HEK293 (cell line): Measurements from ENCODE around the gene WDR74.

ENCODE experiments used
- BCL11B ChIP-seq: fragments of 450-650 bp; formaldehyde crosslinking; IDR thresholded peaks from 2 replicates; pipeline ENCODE4 v1.5.1; 2016; ENCODE audit warnings: low read depth, missing biosample characterization, missing genetic modification characterization
- FEZF1 ChIP-seq: fragments of 450-650 bp; formaldehyde crosslinking; IDR thresholded peaks from 2 replicates; pipeline ENCODE4 v1.5.1; 2016; ENCODE audit warnings: missing biosample characterization, missing genetic modification characterization
- KLF10 ChIP-seq: fragments of 450-650 bp; IDR thresholded peaks from 2 replicates; pipeline ENCODE4 v1.5.1; 2018; ENCODE audit warnings: missing biosample characterization, mild to moderate bottlenecking, missing genetic modification characterization
- KLF9 ChIP-seq: fragments of 450-650 bp; formaldehyde crosslinking; IDR thresholded peaks from 2 replicates; pipeline ENCODE4 v1.5.1; 2016; ENCODE audit warnings: missing biosample characterization, missing genetic modification characterization, low read depth
- MZF1 ChIP-seq: fragments of 450-650 bp; formaldehyde crosslinking; IDR thresholded peaks from 2 replicates; pipeline ENCODE4 v1.5.1; 2017; ENCODE audit warnings: missing biosample characterization, missing genetic modification characterization, borderline replicate concordance
- SP3 ChIP-seq: fragments of 450-650 bp; formaldehyde crosslinking; IDR thresholded peaks from 2 replicates; pipeline ENCODE4 v1.5.1; 2016; ENCODE audit warnings: missing biosample characterization, missing genetic modification characterization
- WT1 ChIP-seq: fragments of 450-650 bp; formaldehyde crosslinking; IDR thresholded peaks from 2 replicates; pipeline ENCODE4 v1.5.1; 2016; ENCODE audit warnings: missing biosample characterization, missing genetic modification characterization
- ZBTB20 ChIP-seq: fragments of 450-650 bp; formaldehyde crosslinking; IDR thresholded peaks from 2 replicates; pipeline ENCODE4 v1.5.1; 2016; ENCODE audit warnings: missing biosample characterization, missing genetic modification characterization
- ZFHX2 ChIP-seq: fragments of 450-650 bp; formaldehyde crosslinking; conservative IDR thresholded peaks from 2 replicates; pipeline ENCODE4 v1.5.1; 2016; ENCODE audit warnings: missing biosample characterization, missing genetic modification characterization
- ZFP3 ChIP-seq: fragments of 450-650 bp; formaldehyde crosslinking; IDR thresholded peaks from 2 replicates; pipeline ENCODE4 v1.5.1; 2016; ENCODE audit warnings: low read depth, missing biosample characterization, missing genetic modification characterization
- ZFP37 ChIP-seq: fragments of 450-650 bp; formaldehyde crosslinking; IDR thresholded peaks from 2 replicates; pipeline ENCODE4 v1.5.1; 2016; ENCODE audit warnings: missing biosample characterization, missing genetic modification characterization
- ZNF112 ChIP-seq: fragments of 450-650 bp; formaldehyde crosslinking; IDR thresholded peaks from 2 replicates; pipeline ENCODE4 v1.5.0; 2017; ENCODE audit warnings: missing biosample characterization, missing genetic modification characterization
- ZNF121 ChIP-seq: fragments of 450-650 bp; formaldehyde crosslinking; IDR thresholded peaks from 2 replicates; pipeline ENCODE4 v1.5.1; 2016; ENCODE audit warnings: missing biosample characterization, missing genetic modification characterization
- ZNF214 ChIP-seq: fragments of 450-650 bp; formaldehyde crosslinking; IDR thresholded peaks from 2 replicates; pipeline ENCODE4 v1.5.1; 2017; ENCODE audit warnings: missing biosample characterization, mild to moderate bottlenecking, missing genetic modification characterization, borderline replicate concordance
- ZNF354C ChIP-seq: fragments of 450-650 bp; formaldehyde crosslinking; IDR thresholded peaks from 2 replicates; pipeline ENCODE4 v1.5.1; 2016; ENCODE audit warnings: missing biosample characterization, missing genetic modification characterization, low read depth, borderline replicate concordance
- ZNF391 ChIP-seq: fragments of 450-650 bp; formaldehyde crosslinking; IDR thresholded peaks from 2 replicates; pipeline ENCODE4 v1.5.1; 2016; ENCODE audit warnings: low read depth, missing biosample characterization, missing genetic modification characterization, borderline replicate concordance
- ZNF426 ChIP-seq: fragments of 450-650 bp; formaldehyde crosslinking; IDR thresholded peaks from 2 replicates; pipeline ENCODE4 v1.5.1; 2017; ENCODE audit warnings: missing biosample characterization, missing genetic modification characterization, mild to moderate bottlenecking, inconsistent platforms, moderate library complexity
- ZNF433 ChIP-seq: fragments of 450-650 bp; formaldehyde crosslinking; IDR thresholded peaks from 2 replicates; pipeline ENCODE4 v1.5.1; 2016; ENCODE audit warnings: missing biosample characterization, missing genetic modification characterization, low read depth
- ZNF449 ChIP-seq: fragments of 450-650 bp; formaldehyde crosslinking; IDR thresholded peaks from 2 replicates; pipeline ENCODE4 v1.5.1; 2017; ENCODE audit warnings: missing biosample characterization, mild to moderate bottlenecking, missing genetic modification characterization, moderate library complexity
- ZNF501 ChIP-seq: fragments of 450-650 bp; formaldehyde crosslinking; IDR thresholded peaks from 2 replicates; pipeline ENCODE4 v1.5.1; 2016; ENCODE audit warnings: missing biosample characterization, missing genetic modification characterization
- ZNF514 ChIP-seq: fragments of 450-650 bp; formaldehyde crosslinking; IDR thresholded peaks from 2 replicates; pipeline ENCODE4 v1.5.1; 2016; ENCODE audit warnings: missing biosample characterization, missing genetic modification characterization
- ZNF624 ChIP-seq: fragments of 450-650 bp; formaldehyde crosslinking; IDR thresholded peaks from 2 replicates; pipeline ENCODE4 v1.5.1; 2017; ENCODE audit warnings: missing biosample characterization, missing genetic modification characterization
- ZNF629 ChIP-seq: fragments of 450-650 bp; formaldehyde crosslinking; IDR thresholded peaks from 2 replicates; pipeline ENCODE4 v1.5.1; 2017; ENCODE audit warnings: missing biosample characterization, missing genetic modification characterization
- ZNF701 ChIP-seq: fragments of 450-650 bp; formaldehyde crosslinking; IDR thresholded peaks from 2 replicates; pipeline ENCODE4 v1.5.1; 2016; ENCODE audit warnings: missing biosample characterization, missing genetic modification characterization
- ZSCAN18 ChIP-seq: fragments of 450-650 bp; formaldehyde crosslinking; IDR thresholded peaks from 2 replicates; pipeline ENCODE4 v1.5.1; 2016; ENCODE audit warnings: missing biosample characterization, missing genetic modification characterization
- TF ChIP-seq, protein P1 (sequence below): fragments of 450-650 bp; formaldehyde crosslinking; IDR thresholded peaks from 2 replicates; pipeline ENCODE4 v1.5.1; 2016; ENCODE audit warnings: missing biosample characterization, missing genetic modification characterization
- TF ChIP-seq, protein P2 (sequence below): fragments of 450-650 bp; formaldehyde crosslinking; IDR thresholded peaks from 2 replicates; pipeline ENCODE4 v1.5.1; 2016; ENCODE audit warnings: missing biosample characterization, missing genetic modification characterization
- TF ChIP-seq, protein P3 (sequence below): fragments of 450-650 bp; formaldehyde crosslinking; conservative IDR thresholded peaks from 2 replicates; pipeline ENCODE4 v1.5.1; 2016; ENCODE audit warnings: low read depth, missing biosample characterization, missing genetic modification characterization
- TF ChIP-seq, protein P4 (sequence below): fragments of 450-650 bp; formaldehyde crosslinking; IDR thresholded peaks from 2 replicates; pipeline ENCODE4 v1.5.1; 2016; ENCODE audit warnings: missing biosample characterization, missing genetic modification characterization

Gene WDR74

GRCh38 chr11:62787005-62787759 lies 52.2 kb downstream of the WDR74 start, which contains the start of gene TMEM179B (continued):
- TF ChIP-seq ZNF449: peak; percentile 32; the same call in 1 of the 2 replicates
- TF ChIP-seq, protein P1, sequence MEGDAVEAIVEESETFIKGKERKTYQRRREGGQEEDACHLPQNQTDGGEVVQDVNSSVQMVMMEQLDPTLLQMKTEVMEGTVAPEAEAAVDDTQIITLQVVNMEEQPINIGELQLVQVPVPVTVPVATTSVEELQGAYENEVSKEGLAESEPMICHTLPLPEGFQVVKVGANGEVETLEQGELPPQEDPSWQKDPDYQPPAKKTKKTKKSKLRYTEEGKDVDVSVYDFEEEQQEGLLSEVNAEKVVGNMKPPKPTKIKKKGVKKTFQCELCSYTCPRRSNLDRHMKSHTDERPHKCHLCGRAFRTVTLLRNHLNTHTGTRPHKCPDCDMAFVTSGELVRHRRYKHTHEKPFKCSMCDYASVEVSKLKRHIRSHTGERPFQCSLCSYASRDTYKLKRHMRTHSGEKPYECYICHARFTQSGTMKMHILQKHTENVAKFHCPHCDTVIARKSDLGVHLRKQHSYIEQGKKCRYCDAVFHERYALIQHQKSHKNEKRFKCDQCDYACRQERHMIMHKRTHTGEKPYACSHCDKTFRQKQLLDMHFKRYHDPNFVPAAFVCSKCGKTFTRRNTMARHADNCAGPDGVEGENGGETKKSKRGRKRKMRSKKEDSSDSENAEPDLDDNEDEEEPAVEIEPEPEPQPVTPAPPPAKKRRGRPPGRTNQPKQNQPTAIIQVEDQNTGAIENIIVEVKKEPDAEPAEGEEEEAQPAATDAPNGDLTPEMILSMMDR (tag by site-specific recombination): peak; percentile 97
- no peak for TF ChIP-seq ZFP3
- no peak for TF ChIP-seq ZNF354C (tag by site-specific recombination)
- TF ChIP-seq ZNF514 (tag by site-specific recombination): no peak
- TF ChIP-seq ZNF214 (tag by site-specific recombination): no peak
- TF ChIP-seq ZNF426: no peak
- TF ChIP-seq ZNF701 (tag by site-specific recombination): no peak
- no peak for TF ChIP-seq MZF1 (tag by site-specific recombination)
- TF ChIP-seq FEZF1: no peak
- TF ChIP-seq, protein P2, sequence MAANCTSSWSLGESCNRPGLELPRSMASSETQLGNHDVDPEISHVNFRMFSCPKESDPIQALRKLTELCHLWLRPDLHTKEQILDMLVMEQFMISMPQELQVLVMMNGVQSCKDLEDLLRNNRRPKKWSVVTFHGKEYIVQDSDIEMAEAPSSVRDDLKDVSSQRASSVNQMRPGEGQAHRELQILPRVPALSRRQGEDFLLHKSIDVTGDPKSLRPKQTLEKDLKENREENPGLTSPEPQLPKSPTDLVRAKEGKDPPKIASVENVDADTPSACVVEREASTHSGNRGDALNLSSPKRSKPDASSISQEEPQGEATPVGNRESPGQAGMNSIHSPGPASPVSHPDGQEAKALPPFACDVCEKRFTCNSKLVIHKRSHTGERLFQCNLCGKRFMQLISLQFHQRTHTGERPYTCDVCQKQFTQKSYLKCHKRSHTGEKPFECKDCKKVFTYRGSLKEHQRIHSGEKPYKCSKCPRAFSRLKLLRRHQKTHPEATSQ: peak; percentile 56; the same call in 1 of the 2 replicates
- TF ChIP-seq, protein P3, sequence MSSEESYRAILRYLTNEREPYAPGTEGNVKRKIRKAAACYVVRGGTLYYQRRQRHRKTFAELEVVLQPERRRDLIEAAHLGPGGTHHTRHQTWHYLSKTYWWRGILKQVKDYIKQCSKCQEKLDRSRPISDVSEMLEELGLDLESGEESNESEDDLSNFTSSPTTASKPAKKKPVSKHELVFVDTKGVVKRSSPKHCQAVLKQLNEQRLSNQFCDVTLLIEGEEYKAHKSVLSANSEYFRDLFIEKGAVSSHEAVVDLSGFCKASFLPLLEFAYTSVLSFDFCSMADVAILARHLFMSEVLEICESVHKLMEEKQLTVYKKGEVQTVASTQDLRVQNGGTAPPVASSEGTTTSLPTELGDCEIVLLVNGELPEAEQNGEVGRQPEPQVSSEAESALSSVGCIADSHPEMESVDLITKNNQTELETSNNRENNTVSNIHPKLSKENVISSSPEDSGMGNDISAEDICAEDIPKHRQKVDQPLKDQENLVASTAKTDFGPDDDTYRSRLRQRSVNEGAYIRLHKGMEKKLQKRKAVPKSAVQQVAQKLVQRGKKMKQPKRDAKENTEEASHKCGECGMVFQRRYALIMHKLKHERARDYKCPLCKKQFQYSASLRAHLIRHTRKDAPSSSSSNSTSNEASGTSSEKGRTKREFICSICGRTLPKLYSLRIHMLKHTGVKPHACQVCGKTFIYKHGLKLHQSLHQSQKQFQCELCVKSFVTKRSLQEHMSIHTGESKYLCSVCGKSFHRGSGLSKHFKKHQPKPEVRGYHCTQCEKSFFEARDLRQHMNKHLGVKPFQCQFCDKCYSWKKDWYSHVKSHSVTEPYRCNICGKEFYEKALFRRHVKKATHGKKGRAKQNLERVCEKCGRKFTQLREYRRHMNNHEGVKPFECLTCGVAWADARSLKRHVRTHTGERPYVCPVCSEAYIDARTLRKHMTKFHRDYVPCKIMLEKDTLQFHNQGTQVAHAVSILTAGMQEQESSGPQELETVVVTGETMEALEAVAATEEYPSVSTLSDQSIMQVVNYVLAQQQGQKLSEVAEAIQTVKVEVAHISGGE (tag by site-specific recombination): peak; percentile 85
- TF ChIP-seq WT1 (tag by site-specific recombination): no peak
- no peak for TF ChIP-seq ZSCAN18 (tag by site-specific recombination)
- no peak for TF ChIP-seq ZNF112
- peak; percentile 88 for TF ChIP-seq ZFP37 (tag by site-specific recombination)
- TF ChIP-seq SP3: peak; percentile 89
- peak; percentile 43 for TF ChIP-seq KLF9 (tag by site-specific recombination)
- TF ChIP-seq ZNF501: peak; percentile 96
- peak; percentile 42; the same call in 1 of the 2 replicates for TF ChIP-seq BCL11B (tag by site-specific recombination)
- TF ChIP-seq ZNF433 (tag by site-specific recombination): no peak
- TF ChIP-seq ZBTB20 (tag by site-specific recombination): peak; percentile 66
- TF ChIP-seq, protein P4, sequence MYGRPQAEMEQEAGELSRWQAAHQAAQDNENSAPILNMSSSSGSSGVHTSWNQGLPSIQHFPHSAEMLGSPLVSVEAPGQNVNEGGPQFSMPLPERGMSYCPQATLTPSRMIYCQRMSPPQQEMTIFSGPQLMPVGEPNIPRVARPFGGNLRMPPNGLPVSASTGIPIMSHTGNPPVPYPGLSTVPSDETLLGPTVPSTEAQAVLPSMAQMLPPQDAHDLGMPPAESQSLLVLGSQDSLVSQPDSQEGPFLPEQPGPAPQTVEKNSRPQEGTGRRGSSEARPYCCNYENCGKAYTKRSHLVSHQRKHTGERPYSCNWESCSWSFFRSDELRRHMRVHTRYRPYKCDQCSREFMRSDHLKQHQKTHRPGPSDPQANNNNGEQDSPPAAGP (tag by site-specific recombination): peak; percentile 66
- 0 out of 2 replicates have a peak, but pooled peaks have one; percentile 20 for TF ChIP-seq ZNF121 (tag by site-specific recombination)
- 0 out of 2 replicates have a peak, but pooled peaks have one; percentile 46 for TF ChIP-seq ZNF391
- peak; percentile 58; the same call in 1 of the 2 replicates for TF ChIP-seq ZFHX2
- TF ChIP-seq ZNF629 (tag by site-specific recombination): peak; percentile 65
- TF ChIP-seq ZNF624 (tag by site-specific recombination): no peak
- TF ChIP-seq KLF10 (tag by site-specific recombination): peak; percentile 50; the same call in 1 of the 2 replicates
